Fibroblast of skin of left quadriceps (primary cell): ENCODE results near the gene SLC2A9.

Experiments
- DNase-seq, 2 experiments: peaks; one replicate each; pipeline ENCODE4 v3.0.0-alpha.2; 2013; ENCODE audit warnings: low read depth in 2 of 2

Gene SLC2A9

DNA sequence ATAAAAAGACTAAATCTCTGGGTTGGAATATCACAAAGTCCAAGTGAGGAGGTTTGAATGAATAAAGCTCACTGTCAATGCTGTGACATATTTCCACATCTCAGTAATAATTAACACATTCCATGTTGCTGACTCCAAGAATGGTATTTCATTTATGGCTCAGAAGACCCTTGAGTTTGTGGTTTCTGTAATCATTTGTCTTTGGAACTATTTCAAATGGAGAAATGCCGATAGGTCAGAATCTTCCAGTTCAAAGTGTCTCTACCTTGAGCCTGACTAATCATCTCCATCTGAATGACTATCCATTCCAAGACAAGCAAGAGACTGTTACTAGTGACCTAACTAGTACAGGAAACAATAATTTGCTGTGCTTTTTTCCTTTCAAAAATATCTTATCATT, 24.2 kb upstream of the SLC2A9 start:
- DNase-seq, result peak; percentile 79 to 81

DNA sequence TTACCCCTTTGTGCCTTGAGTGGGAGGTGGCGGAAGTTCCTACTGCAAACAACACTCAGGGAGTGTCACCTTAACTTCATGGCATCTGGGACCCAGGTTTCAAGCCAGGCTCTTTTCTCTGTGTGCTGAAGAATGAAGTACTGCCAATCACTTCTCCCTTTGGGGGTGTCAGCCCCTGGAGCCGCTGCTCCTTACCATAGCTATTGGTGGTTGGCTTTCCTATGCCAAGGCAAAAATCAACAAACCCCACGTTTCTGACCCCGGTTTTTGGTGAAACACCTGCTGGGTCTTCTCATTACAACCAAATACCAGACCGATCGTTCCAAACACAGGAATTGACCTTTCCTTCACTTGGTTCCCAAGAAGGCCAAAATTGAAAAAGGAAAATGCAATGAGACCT, 19.7 kb upstream of the SLC2A9 start:
- no peak for DNase-seq

DNA sequence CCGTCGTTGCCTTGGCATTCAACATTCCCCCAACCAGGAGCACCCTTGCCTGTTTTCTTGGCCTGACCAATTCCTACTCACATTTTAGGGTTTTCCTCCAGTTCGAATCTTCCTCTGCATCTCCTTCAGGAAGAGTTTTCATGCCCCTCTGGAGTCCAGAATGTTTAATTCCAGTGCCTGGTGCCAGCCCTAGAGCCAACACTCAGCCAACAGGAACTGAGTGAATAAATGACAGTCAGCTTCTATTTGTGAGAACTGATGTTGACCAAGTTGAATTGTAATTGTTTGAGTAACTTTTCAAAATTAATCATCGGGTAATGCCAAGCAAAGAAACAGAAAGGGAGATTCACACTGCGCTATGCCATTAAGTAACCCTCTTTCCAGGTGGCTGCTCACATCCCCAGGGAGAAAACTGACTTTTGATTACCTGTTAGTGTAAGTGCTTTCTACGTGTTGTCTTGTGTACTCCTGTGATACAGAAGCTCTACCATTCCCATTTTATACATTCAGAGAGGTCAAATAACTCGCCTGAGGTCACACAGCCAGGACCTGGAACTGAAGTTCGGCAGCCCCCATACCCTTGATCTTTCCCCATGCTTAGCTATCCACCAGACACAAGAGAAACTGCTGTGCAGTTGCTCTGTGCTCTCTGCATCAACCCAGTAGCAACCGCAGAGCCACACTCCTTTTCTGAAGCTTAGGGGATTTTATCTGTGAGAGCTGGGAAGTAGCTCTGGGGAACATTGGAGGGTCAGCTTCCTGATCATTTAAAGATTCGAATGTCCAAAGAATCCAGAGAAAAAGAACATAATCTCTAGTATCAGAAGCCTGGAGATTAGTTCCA, 19.0 kb upstream of the SLC2A9 start:
- DNase-seq, result no peak

DNA sequence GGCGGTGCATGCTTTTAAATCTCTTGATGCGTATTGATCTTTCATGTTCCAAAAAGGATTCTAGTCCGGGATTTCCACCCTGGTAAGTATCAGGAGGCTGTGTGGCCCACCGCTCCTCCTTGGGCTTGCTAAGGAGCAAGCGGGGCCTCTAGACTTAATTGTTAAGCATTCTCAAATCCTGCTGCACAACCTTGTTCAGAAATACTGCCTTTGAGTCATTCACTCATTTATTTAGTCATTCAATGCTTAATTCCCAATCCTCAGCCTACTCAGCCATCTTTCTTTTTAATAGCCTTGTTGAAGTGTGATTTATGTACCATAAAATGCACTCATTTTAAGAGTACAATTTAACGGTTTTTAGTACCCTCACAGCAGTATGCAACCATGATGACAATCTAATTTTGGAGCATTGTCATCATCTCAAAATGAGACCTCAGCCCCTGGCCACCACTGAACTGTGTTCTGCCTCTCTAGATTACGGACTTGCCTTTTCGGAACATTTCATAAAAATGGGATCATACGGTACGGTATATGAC, 15.6 kb upstream of the SLC2A9 start:
- DNase-seq, result no peak

DNA sequence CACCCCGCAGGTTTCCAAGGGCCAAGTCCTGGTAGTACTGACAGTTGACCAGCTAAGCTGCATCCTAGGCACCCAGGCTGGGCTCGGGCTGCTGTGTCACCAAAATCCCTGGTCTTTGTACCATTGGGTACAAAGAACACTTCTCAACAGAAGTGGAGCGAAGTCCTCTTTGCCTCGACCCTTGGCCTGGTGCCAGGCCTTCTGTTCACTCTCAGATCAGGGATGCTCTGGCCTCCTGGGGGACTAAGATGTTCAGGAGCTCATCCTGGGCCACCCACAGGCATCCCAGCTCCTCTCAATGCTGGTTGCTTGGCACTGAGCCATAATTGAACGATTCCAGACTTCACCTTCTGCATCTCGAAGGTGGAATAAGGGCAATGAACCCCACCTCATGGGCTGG, 13.8 kb upstream of the SLC2A9 start:
- no peak for DNase-seq

DNA sequence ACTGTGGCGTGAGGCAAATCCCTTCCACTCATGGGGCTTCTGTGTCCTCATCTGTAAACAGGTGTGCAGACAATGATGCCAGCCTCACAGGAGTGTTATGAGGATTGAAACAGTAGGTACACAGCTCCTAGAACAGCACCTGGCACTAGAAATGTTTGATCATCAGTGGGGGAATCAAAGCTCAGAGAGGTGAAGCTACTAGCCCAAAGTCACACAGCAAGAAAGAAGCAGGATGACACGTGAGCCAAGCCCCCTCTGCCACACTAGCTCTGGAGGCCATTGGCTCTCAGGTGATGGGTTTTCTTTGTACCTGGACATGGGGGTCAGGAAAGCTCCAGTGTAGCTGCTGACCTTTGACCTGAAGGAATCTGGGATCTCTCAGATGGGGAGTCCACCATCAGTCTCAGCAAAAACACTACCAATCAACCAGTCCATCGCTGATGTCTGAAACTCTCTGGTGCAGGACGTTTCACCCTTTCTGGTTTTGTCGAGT, 13.4 kb upstream of the SLC2A9 start:
- DNase-seq, result no peak

DNA sequence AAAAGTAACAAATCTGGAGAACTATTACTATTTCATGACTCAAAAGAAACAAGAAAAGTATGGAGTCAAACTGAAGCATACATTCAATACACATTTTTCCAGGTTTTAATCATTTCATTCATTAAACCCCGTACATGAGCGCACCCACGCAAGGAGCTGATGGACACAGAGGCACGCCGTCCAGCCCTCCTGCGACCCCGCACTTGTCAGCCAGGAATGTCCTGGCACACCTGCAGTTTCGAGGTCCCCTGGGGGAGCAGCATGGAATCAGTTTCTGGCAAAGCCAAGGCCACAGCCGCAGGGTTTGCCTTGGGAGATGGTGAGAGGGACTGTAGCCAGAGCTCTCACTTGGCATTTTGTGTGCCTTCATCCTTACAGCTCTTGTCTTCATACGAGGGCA, 12.8 kb upstream of the SLC2A9 start:
- DNase-seq, result no peak

DNA sequence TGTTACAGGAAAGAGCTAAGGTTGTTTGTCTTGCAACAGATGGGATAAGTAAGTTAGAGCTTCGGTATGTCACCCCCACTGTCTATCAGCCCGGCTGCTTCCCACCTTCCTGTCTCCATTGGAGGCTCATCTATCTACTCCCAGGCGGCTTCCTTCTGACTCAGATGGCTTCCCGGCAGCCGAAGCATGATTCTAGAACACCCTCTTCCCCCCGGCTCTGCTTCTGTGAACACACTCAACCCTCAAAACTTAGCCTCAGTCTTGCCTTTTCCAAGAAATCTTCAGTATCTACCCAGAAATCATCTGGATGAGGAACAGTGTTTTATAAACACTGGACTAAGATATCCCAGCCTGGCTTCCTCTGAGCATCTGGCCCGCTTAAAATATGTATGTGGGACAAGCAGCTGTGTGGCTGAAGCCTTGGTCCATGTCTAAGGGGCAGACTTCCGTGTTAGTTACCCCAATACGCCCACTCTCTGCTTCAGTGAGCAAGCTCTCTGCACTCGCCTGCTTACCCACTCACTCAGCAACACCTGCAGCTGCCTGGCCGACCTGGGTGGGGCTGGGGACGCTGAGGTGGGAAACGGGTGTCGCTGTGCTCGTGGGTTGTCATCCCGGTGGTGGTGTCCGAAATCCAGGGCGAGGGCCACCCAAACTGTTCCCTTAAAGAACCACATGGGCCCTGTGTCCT, 12.0 kb upstream of the SLC2A9 start:
- peak; percentile 49 to 55 for DNase-seq

DNA sequence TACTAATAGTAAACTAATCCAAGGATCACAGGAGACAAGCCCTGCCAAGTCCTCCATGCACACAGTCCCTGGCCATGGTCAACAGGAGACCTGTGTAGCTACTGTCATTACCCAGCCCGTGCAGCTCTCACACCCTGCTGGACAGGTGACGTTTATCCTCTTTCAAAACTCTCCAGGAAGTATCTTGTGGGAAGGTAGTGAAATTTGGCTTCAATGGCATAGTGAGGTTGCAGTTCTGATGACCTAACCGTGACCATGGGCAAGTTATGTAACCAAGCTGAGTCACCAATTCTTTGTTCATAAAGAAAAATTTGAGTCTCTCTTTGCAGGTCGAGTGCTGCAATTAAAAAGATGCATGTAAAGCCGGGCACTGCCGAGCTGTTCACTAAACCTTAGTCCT, 11.3 kb upstream of the SLC2A9 start:
- DNase-seq, result no peak

DNA sequence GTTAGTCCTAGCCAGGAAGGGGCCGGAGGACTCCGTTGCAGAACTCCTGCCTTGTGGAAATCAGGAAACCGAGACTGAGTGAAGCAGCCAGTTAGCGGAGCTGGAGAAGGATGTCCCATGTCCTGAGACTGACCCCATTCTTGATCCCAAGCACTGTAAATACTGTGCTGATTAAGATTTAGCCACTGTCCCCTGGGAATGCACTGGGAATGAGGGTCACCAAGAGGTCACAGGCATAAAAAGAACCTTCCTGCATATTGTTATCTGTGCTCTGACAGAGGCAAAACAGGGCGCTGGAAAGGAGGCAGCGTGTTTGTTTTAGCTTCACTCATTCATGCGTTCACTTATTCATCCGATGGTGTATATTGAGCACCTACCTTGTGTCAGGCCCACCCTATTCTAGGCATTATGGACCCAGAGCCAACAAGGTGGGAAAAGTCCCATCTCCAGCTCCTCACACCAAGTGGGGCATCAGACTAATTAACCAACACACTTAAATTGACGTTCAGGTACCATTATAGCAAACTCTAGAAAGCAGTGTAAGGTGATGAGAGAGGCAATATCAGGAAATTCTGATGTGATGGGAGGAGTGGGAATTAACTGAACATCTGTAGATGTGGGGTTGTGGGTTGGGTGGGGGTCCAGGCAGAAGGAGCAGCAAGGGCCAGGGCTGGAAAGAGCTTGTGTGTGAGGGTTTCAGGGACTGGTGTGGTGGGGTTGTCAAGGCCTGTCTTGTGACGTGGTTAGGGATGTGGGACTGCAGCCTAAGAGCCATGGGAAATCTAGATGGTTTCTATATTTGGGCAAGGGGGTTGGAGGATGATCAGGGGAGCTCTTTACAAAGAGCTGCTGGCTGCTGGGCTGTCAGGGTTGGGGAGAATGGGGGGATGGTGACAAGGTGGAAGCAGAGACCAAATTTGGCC, 10.6 kb upstream of the SLC2A9 start:
- DNase-seq, result no peak

DNA sequence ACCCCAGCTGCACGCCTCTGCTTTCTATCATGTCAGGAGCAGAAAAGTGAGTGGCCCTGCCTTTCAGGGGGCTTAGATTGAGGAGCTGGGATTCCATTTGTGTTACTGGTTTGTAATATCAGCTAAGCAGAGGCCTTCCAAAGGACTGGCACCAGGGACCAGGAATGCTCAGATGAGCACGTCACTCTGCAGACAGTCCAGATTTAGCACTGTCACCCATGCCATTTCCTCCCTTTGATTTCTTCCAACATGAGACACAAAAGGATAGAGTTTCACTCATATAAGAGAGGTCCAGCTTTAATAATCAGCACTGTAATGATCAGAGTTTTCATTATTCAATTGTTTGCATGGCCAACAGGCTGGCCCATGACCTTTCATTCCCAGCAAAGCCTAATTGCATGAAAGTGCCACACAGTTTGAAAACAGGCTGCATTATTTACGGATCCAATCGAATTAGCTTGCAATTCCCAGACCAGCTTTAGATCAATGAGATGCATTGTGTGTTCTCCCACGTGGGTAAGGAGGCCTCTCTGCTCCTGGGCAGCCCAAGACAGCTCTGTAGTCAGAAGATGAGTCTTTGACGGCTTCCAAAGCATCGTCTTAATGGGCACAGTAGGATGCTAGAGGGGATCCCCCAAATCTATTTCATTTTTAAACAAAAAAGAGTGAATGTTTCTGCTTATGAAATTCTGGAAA, 9.8 kb upstream of the SLC2A9 start:
- DNase-seq, result no peak

DNA sequence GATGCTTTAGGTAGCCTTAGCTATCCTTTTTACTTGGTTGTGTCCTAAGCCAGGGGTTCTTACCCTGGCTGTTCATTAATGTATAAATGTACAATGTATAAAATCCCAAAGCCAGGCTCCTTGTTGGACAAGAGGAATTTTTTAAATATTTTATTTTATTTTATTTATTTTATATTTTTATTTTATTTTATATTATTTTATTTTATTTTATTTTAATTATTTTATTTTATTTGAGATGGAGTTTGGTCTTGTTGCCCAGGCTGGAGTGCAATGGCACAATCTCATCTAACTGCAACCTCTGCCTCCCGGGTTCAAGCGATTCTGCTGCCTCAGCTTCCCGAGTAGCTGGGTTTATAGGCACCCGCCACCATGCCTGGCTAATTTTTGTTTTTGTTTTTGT, 8.1 kb upstream of the SLC2A9 start:
- DNase-seq, result no peak

DNA sequence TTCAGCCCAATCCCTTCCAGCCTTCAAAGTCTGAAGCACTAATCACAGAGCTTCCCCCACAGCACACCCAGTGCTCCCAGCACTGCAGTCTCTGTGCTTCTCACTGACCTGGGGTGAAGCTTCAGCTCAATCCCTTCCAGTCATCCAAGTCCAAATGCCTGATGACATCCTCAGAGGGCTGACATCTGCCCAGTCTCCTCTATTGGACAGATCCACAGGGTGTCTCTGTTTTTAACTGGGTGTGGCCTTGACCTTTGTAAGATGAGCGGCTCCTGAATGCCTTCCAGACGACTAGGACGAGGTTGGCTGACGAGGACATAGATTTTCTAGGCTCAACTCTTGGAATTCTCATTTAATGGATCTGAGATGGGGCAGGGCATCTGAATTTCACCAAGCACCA, 7.6 kb upstream of the SLC2A9 start:
- no peak for DNase-seq

DNA sequence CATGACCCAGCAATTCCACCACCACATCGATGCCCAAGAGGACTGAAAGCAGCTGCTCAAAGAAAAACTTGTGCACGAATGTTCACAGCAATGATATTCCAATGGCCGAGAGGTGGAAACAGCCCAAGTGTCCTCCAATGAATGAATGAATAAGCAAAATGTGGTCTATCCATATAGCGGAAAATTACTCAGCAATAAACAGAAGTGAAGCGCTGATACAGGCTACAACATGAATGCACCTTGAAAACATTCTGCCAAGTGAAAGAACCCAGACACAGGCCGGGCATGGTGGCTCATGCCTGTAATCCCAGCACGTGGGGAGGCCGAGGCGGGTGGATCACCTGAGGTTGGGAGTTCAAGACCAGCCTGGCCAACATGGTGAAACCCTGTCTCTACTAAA, 5.2 kb upstream of the SLC2A9 start:
- DNase-seq, result no peak

DNA sequence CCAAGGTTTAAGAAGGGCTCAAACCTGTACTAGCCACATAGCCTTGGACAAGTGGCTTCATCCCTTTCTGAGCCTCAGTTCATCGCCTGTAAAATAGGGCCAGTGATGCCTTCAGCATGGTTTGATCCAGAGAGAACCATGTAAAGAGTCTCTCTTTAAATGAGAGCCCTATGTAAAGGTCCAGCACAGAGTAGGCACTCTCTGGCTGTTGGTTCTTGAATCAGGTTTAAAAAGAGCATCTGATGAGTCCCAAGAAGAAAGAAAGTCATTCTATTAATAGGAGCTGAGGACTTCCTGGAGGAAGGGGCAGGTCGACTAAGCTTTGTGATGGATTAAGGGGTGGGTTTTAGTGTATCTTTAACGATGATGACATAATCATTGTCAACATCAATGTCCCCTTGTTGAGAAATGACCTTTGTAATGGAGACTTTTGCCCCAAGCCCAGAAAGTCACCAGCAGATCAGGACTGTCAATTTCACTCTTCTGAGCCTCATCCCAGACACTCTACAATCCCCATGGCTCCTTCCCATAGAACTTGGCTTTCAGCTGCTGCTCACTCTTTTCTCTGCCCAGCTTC, 4.0 kb upstream of the SLC2A9 start:
- DNase-seq, result no peak

DNA sequence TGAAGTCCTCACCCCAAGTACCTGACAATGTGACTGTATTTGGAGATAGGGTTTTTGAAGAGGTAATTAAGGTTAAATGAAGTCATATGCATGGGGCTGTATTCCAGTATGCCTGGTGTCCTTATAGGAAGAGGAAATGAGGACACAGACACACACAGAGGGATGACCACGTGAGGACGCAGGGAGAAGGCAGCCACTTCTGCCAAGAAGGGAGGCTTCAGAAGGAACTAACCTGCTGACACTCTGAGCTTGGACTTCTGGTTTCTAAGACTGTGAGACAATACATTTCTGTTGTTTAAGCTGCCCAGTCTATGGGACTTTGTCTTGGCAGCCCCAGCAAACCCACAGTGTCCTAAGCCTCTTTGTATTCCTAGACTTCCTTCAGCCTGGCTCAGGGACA, 3.0 kb upstream of the SLC2A9 start:
- no peak for DNase-seq

DNA sequence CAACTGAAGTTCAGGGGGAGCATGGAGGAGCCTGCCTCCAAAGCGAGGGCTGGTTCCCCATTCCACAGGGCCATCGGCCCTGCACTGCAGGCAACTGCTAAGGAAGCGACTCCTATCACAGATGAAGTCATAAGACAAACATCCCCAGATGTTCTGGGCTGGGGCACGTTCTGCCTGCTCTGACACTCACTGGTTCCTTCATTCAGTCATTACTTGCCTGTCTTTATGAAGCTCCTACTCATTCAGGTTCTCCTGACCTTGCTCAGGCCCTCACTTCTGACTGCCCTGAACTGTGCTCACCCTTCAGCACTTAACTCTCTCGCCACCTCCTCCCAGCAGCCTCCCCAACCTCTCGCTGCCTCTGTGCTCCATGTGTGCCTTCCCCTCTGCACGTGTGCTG, 2.5 kb upstream of the SLC2A9 start:
- no peak for DNase-seq

DNA sequence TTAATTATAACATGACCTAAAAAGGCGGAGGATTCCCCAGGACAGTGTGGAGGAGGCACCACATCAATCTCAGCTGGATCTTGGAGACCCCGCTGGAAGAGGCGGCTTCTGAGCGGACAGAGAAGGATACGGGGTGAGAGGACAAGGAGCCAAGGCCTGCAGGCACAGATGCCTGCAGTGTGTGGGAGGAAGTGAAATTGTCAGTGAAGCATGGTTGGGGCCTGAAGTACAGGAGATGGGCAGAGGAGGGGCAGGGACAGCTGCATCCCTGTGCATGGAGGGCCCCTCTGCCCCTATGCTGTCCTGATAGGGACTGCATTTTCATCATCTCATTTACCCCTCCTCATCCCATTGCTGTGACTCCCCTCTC, 1.7 kb upstream of the SLC2A9 start:
- DNase-seq, result no peak

DNA sequence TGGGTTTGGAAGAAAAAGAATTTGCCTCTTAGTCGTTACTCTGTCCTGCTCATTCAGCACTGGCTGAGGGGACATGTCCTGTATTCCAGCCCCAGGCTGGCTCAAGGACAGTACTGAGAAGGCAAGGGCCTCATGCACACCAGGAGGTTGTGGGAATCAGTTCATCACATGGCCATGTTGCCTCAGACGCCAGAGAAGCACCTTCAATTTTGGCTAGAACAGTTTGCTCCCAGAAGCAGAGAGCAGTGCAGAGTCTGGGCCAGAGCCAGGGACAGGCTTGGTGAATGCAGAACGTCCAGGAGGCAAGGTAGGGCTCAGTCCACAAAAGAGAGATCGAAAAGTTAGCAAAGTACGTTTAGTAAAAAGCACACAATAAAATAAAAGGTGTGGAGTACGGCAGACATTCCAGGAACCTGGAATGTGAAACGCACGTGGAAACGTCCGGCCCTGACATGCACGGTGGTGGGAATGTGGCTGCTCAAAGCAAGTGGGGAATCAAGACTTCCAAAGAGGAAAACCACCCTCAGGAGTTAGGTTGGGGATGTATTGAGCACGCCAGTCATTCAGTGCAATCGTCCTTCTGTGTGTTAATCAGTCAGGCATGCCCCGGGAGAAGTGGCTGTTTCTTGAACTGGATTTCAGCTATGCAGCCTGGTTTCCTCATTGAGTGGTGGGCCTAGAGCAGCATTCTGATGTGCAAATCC, 1.2 kb upstream of the SLC2A9 start:
- DNase-seq, result no peak

DNA sequence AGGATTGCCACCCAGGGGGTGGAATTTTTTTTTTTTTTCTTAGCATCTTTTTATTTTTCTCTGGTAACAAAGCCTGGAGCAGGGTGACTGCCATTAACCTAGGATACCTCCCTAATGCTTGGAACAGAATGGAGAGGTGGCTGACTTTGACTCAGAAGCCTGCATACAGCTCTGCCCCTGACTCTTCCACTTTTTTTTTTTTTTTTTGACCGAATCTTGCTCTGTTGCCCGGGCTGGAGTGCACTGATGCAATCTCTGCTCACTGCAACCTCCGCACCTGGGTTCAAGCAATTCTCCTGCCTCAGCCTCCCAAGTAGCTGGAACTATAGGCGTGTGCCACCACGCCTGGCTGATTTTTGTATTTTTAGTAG, 341 bp upstream of the SLC2A9 start:
- no peak for DNase-seq

DNA sequence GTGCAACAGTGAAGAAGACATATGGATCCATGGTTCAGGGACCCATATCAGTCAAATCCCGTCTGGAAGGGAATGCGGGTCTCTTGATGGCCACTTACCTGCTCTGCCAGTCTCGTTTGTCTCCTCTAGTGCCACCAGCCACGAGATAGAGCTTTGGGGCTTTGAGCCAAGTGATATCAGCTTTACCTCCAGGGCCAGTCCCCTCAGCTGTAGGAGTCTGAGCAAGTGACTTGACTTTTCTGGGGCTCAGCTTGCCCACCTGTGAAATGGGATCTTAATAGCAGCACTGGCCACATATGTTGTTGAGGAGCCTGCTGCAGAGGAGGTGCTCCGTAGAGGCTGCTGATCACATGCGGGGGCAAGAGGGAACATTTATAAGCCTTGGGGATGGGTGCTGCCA, 1.2 kb downstream of the SLC2A9 start:
- no peak for DNase-seq
